C4-2B (cell line): ENCODE measurements around the gene SPHK1.

Experiments used
- CTCF ChIP-seq: fragments of 450-650 bp; conservative IDR thresholded peaks from 2 replicates; pipeline ENCODE4 v1.5.1; 2017; ENCODE audit warnings: mild to moderate bottlenecking
- ZFX ChIP-seq: fragments of 450-650 bp; IDR thresholded peaks from 2 replicates; pipeline ENCODE4 v1.6.1; 2017

DNA sequence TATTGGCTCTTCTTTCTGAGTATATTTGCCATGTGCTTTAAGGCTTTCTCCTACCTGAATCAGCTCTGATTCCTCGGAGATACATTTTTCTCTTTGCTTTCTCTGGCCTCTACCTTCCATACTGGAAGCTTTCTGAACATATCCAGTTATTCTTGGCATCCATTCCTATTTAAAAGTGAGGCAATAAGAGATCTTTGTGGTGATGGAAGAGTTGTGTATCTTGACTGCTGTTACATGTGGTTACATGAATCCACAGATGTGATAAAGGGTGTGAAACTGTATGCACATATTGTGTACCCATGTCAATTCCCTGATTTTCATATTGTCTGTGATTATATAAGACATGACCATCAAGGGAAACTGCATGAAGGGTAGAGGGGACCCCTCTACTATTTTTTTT is 44.1 kb downstream of the SPHK1 start:
- TF ChIP-seq ZFX: no peak
- TF ChIP-seq CTCF: no peak
